IMR-90 (cell line): Measurements from ENCODE around the gene MPL. TPM values are rescaled to one million over a fixed set of nuclear protein-coding genes. Genes with fewer than 3 reads are reported as not detected.
A peak's percentile ranks its signal among the peaks of the same experiment; 100 is the strongest.

ENCODE experiments used
- ATAC-seq: fragments of 200-7000 bp; cut with Tn5 transposase; 2 replicates; pipeline ENCODE4 v1.9.1; 2020; ENCODE audit warnings: low read depth, mild to moderate bottlenecking, moderate library complexity
- BruUV-seq: library from RNA; stranded (reverse); fragments of 400-500 nt; replicated peaks from 2 replicates; lab custom pipeline; 2021; lab: Mats Ljungman, UMichigan
- CTCF ChIA-PET: fragments of 300-600 bp; formaldehyde crosslinking; extraction: SDS; loops from one replicate; lab custom pipeline; 2021; ENCODE audit warnings: antibody characterized with exemption; lab: Yijun Ruan, JAX
- POLR2A ChIA-PET: fragments of 300-600 bp; sonication (Branson Sonifier 250); formaldehyde crosslinking; loops from one replicate; lab custom pipeline; 2022; ENCODE audit warnings: antibody characterized with exemption; ENCODE audit not compliant: unreplicated experiment; lab: Charles Lee
- DNase-seq: peaks from one replicate; pipeline ENCODE4 v3.0.0; 2013
- H2AFZ ChIP-seq: replicated peaks from 2 replicates; pipeline ENCODE3; 2013; ENCODE audit warnings: low read length, mild to moderate bottlenecking; ENCODE audit not compliant: poor library complexity
- H2AK5ac ChIP-seq: 2 replicates; pipeline ENCODE4 v1.6.1; 2013; ENCODE audit warnings: low read depth, low read length, inconsistent platforms
- H2AK9ac ChIP-seq: replicated peaks from 2 replicates; pipeline ENCODE3; 2013; ENCODE audit warnings: mild to moderate bottlenecking, low read depth, low read length, moderate library complexity; ENCODE audit not compliant: poor library complexity
- H2BK120ac ChIP-seq: 2 replicates; pipeline ENCODE4 v1.6.1; 2013; ENCODE audit warnings: low read depth, low read length, inconsistent platforms
- H2BK15ac ChIP-seq: 3 replicates; pipeline ENCODE4 v1.6.1; 2013; ENCODE audit warnings: low read depth, low read length, inconsistent platforms
- H2BK20ac ChIP-seq: 2 replicates; pipeline ENCODE4 v1.6.1; 2013; ENCODE audit warnings: low read depth, mild to moderate bottlenecking, inconsistent platforms, low read length, moderate library complexity
- H2BK5ac ChIP-seq: 2 replicates; pipeline ENCODE4 v1.6.1; 2013; ENCODE audit warnings: mild to moderate bottlenecking, low read depth, low read length, inconsistent platforms; ENCODE audit not compliant: poor library complexity, severe bottlenecking
- H3K14ac ChIP-seq: replicated peaks from 2 replicates; pipeline ENCODE4 v1.6.1; 2013; ENCODE audit warnings: low read depth, low read length, inconsistent platforms
- H3K18ac ChIP-seq: 2 replicates; pipeline ENCODE4 v1.6.1; 2013; ENCODE audit warnings: low read depth, low read length, control low read depth
- H3K23ac ChIP-seq: 2 replicates; pipeline ENCODE4 v1.6.1; 2013; ENCODE audit warnings: low read depth, low read length, inconsistent platforms
- H3K27ac ChIP-seq: 2 replicates; pipeline ENCODE4 v1.5.1; 2013; ENCODE audit warnings: mild to moderate bottlenecking, control low read depth, low read length; ENCODE audit not compliant: insufficient read depth
- H3K27me3 ChIP-seq: 2 replicates; pipeline ENCODE4 v1.6.1; 2013; ENCODE audit warnings: low read length; ENCODE audit not compliant: control insufficient read depth, insufficient read depth
- H3K36me3 ChIP-seq: 2 replicates; pipeline ENCODE4 v1.6.1; 2013; ENCODE audit warnings: low read length, mixed read lengths; ENCODE audit not compliant: control insufficient read depth, insufficient read depth
- H3K4ac ChIP-seq: 2 replicates; pipeline ENCODE4 v1.6.1; 2013; ENCODE audit warnings: low read depth, low read length, inconsistent platforms
- H3K4me1 ChIP-seq: 2 replicates; pipeline ENCODE4 v1.6.1; 2013; ENCODE audit warnings: low read length, mixed read lengths; ENCODE audit not compliant: control insufficient read depth, insufficient read depth
- H3K4me2 ChIP-seq: 2 replicates; pipeline ENCODE4 v1.6.1; 2013; ENCODE audit warnings: low read depth, mild to moderate bottlenecking, control low read depth, low read length, moderate library complexity
- H3K4me3 ChIP-seq: 2 replicates; pipeline ENCODE4 v1.5.1; 2013; ENCODE audit warnings: low read depth, mild to moderate bottlenecking, control low read depth, low read length, moderate library complexity; ENCODE audit not compliant: insufficient read depth
- H3K56ac ChIP-seq: 2 replicates; pipeline ENCODE4 v1.6.1; 2013; ENCODE audit warnings: low read length, inconsistent platforms; ENCODE audit not compliant: insufficient read depth; ENCODE audit errors: extremely low read depth
- H3K79me1 ChIP-seq, 2 experiments: 2 replicates each; pipeline ENCODE4 v1.6.1; 2013; ENCODE audit warnings: low read length in 2 of 2, inconsistent platforms in 1 of 2, low read depth in 1 of 2
- H3K9ac ChIP-seq: 2 replicates; pipeline ENCODE4 v1.6.1; 2013; ENCODE audit warnings: low read depth, low read length, control low read depth
- H3K9me1 ChIP-seq: 2 replicates; pipeline ENCODE4 v1.6.1; 2013; ENCODE audit warnings: low read length, inconsistent platforms; ENCODE audit not compliant: insufficient read depth
- H3K9me3 ChIP-seq: 2 replicates; pipeline ENCODE4 v1.6.1; 2013; ENCODE audit warnings: low read length; ENCODE audit not compliant: control insufficient read depth, insufficient read depth
- H4K20me1 ChIP-seq: 2 replicates; pipeline ENCODE4 v1.6.1; 2013; ENCODE audit warnings: low read length, inconsistent platforms; ENCODE audit not compliant: insufficient read depth
- H4K5ac ChIP-seq: 2 replicates; pipeline ENCODE4 v1.6.1; 2013; ENCODE audit warnings: mild to moderate bottlenecking, low read depth, low read length, control low read depth
- H4K8ac ChIP-seq, 2 experiments: 2 replicates each; pipeline ENCODE4 v1.6.1; 2013; ENCODE audit warnings: low read depth in 2 of 2, low read length in 2 of 2, control low read depth in 1 of 2, inconsistent platforms in 1 of 2
- H4K91ac ChIP-seq: 2 replicates; pipeline ENCODE4 v1.6.1; 2013; ENCODE audit warnings: low read depth, low read length, inconsistent platforms; ENCODE audit not compliant: insufficient read depth
- ELK1 ChIP-seq: fragments of 150-350 bp; IDR thresholded peaks from 2 replicates; pipeline ENCODE4 v1.6.1; 2016; ENCODE audit warnings: low read depth, mild to moderate bottlenecking, low read length, moderate library complexity, borderline replicate concordance
- MAZ ChIP-seq: IDR thresholded peaks from 2 replicates; pipeline ENCODE4 v1.6.1; 2012; ENCODE audit warnings: low read depth, mild to moderate bottlenecking, low read length, improper control_type of control experiment, moderate library complexity, borderline replicate concordance
- NFE2L2 ChIP-seq: fragments of 150-350 bp; IDR thresholded peaks from 2 replicates; pipeline ENCODE4 v1.6.1; 2016; ENCODE audit warnings: low read depth, mild to moderate bottlenecking, low read length
- RCOR1 ChIP-seq: IDR thresholded peaks from 2 replicates; pipeline ENCODE4 v1.6.1; 2012; ENCODE audit warnings: mild to moderate bottlenecking, low read length, improper control_type of control experiment; ENCODE audit not compliant: insufficient replicate concordance
- SMC3 ChIP-seq: fragments of 150-350 bp; IDR thresholded peaks from 2 replicates; pipeline ENCODE4 v1.6.1; 2016; ENCODE audit warnings: low read depth, mild to moderate bottlenecking, antibody characterized with exemption, low read length, moderate library complexity
- WGBS, 2 experiments: methylation state at CpG; one replicate each; pipeline versions ENCODE4 v1.1.5 to v1.1.7; 2013; ENCODE audit warnings: missing lambda C conversion rate in 2 of 2; ENCODE audit not compliant: insufficient read length in 1 of 2; ENCODE audit errors: extremely low coverage in 2 of 2; 5-methylcytosine and 5-hydroxymethylcytosine counted together
- dilution Hi-C: fragments of 300-500 bp; cut with HindIII; formaldehyde crosslinking; loops from one replicate; pipeline ENCODE4 v1.14.3; 2018; ENCODE audit warnings: low sequenced_read_pairs; ENCODE audit not compliant: unreplicated experiment
- in situ Hi-C: fragments of 300-500 bp; cut with MboI; formaldehyde crosslinking; loops from 3 replicates; pipeline ENCODE4 v1.14.3; 2019; ENCODE audit warnings: low sequenced_read_pairs, inconsistent platforms, mixed read lengths
- intact Hi-C: fragments of 100-400 bp; cut with micrococcal nuclease; formaldehyde crosslinking; loops from 2 replicates; pipeline ENCODE4 v1.10.0; 2022
- polyA plus RNA-seq, 3 experiments: library from polyadenylated mRNA; depleted of rRNA; stranded (reverse); fragments of >200 nt; gene quantifications; 2 replicates each; pipeline ENCODE4 v1.2.3, GENCODE V29; 2012; ENCODE audit warnings: low replicate concordance in 1 of 3
- total RNA-seq: library from RNA; depleted of rRNA; stranded (reverse); fragments of >200 nt; gene quantifications from 2 replicates; pipeline ENCODE4 v1.2.3, GENCODE V29; 2012

The MPL gene
- total and polyA plus RNA-seq, 2 of the 4 experiments (the other 2 are of a cell fraction) = 0.12 TPM; not detected in 1

DNA sequence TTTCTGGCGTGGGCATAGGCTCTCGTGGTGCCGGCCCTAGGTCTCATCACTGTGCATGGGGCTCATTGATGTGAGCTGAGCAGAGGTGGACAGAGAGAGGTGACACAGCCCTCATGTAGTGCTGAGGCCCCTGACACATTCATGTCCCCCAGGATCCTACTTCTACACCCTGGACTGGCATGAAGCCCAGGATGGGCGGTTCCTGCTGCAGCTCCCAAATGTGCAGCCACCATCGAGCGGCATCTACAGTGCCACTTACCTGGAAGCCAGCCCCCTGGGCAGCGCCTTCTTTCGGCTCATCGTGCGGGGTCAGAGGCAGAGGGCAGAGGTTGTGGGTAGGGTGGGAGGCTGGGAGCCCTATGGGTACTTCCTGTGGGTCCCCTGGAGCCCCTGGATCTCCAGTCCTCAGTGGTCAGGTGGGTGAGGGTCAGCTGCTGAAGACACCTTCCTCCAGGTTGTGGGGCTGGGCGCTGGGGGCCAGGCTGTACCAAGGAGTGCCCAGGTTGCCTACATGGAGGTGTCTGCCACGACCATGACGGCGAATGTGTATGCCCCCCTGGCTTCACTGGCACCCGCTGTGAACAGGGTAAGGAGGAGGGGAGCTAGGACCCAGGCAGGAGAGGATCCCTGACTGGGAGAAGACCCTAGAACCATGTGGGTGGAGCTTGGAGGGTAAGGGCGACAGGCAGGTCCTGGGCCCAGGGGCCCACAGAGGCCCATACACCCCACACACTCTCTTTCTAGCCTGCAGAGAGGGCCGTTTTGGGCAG lies 30.7 kb upstream of the MPL start:
- Histone ChIP-seq H3K4me2 (no peak overlapping the region), H3K4me3 (no peak overlapping the region), H3K18ac (no peak overlapping the region), H3K36me3 (no peaks in the 10 kb centered on the region), H2BK20ac (no peak overlapping the region), H2AK5ac (no peak overlapping the region), H3K23ac (no peak overlapping the region), H2AK9ac (peak overlapping the region; percentile 17), H3K56ac (no peak overlapping the region), H3K9ac (no peak overlapping the region), H4K91ac (no peak overlapping the region), H2BK15ac (no peak overlapping the region), H3K4me1 (peaks cover 4% of the 10 kb centered on the region; the same call in 1 of the 2 replicates), H3K9me1 (no peaks in the 10 kb centered on the region), H3K9me3 (no peaks in the 10 kb centered on the region), H4K20me1 (no peaks in the 10 kb centered on the region; the same call in 1 of the 2 replicates), H4K5ac (no peak overlapping the region), H4K8ac (no peak overlapping the region), H3K79me1 (no peaks in the 10 kb centered on the region), H2AFZ (peak overlapping the region; percentile 19), H3K4ac (no peak overlapping the region), H3K27me3 (peaks cover 8% of the 10 kb centered on the region; the same call in 1 of the 2 replicates), H3K14ac (no peak overlapping the region), H2BK120ac (no peak overlapping the region), H2BK5ac (no peak overlapping the region), H3K27ac (no peak overlapping the region)
- POLR2A ChIA-PET = no interaction called here
- TF ChIP-seq NFE2L2 = no peak
- TF ChIP-seq RCOR1 = no peak
- no peak for TF ChIP-seq MAZ
- TF ChIP-seq SMC3 = no peak
- TF ChIP-seq ELK1 = no peak
- in situ Hi-C loops = loop anchor here (5.0 kb wide), 1 partner anchor 35 kb away; no protein-coding TSS in a partner anchor
- intact Hi-C loops = no loop called here
- ATAC-seq = no peak
- dilution Hi-C loops = no loop called here
- no peak for DNase-seq
- BruUV-seq = no TSS peak
- CTCF ChIA-PET = no interaction called here
- WGBS, 2 experiments = no CpG with 5 or more reads among the region's 17 CpGs
